WI38 (cell line): ENCODE results near the gene CCS.

Source experiments
- H3K4me3 ChIP-seq: 2 replicates; pipeline ENCODE4 v1.5.1; 2011; ENCODE audit warnings: low read depth, mild to moderate bottlenecking, control low read depth, low read length
- CTCF ChIP-seq: IDR thresholded peaks from 2 replicates; pipeline ENCODE4 v1.5.1; 2012; ENCODE audit warnings: low read depth, mild to moderate bottlenecking, control low read depth, low read length

CCS gene

GRCh38 chr11:66562275-66562674 is 30.7 kb upstream of the CCS start:
- no peak for TF ChIP-seq CTCF
- no peak overlapping the region for H3K4me3 ChIP-seq

- H3K4me3 ChIP-seq = no peak overlapping the region
- TF ChIP-seq CTCF = no peak
Observed at GRCh38 chr11:66562907-66563583, 29.9 kb upstream of the CCS start.

GRCh38 chr11:66563832-66564231 is 29.2 kb upstream of the CCS start:
- no peak for TF ChIP-seq CTCF
- no peak overlapping the region for H3K4me3 ChIP-seq

GRCh38 chr11:66564538-66564937 is 28.4 kb upstream of the CCS start:
- no peak for TF ChIP-seq CTCF

GRCh38 chr11:66564984-66565383 is 28.0 kb upstream of the CCS start:
- TF ChIP-seq CTCF = no peak
- H3K4me3 ChIP-seq = no peak overlapping the region

More at GRCh38 chr11:66564538-66564937, 28.4 kb upstream of the CCS start:
- no peak overlapping the region for H3K4me3 ChIP-seq

- TF ChIP-seq CTCF = no peak
- H3K4me3 ChIP-seq = no peak overlapping the region
Observed at GRCh38 chr11:66566221-66566620, 26.8 kb upstream of the CCS start.

GRCh38 chr11:66567787-66568123 is 25.2 kb upstream of the CCS start:
- no peak for TF ChIP-seq CTCF

More at GRCh38 chr11:66567787-66568123, 25.2 kb upstream of the CCS start:
- H3K4me3 ChIP-seq = no peak overlapping the region; the same call in 1 of the 2 replicates
